GM21737 (cell line): ENCODE measurements around the gene CYB5B.
"Not testable (repeated sequence)": the region's sequence is repeated elsewhere in the genome, so short reads cannot be mapped to it uniquely, and the experiment has no call there.

Experiments
- ATAC-seq: cut with Tn5 transposase; IDR thresholded peaks from one replicate; pipeline ENCODE4 v1.9.1; 2021; ENCODE audit warnings: mild to moderate bottlenecking, moderate library complexity; ENCODE audit not compliant: unreplicated experiment

The CYB5B gene

DNA sequence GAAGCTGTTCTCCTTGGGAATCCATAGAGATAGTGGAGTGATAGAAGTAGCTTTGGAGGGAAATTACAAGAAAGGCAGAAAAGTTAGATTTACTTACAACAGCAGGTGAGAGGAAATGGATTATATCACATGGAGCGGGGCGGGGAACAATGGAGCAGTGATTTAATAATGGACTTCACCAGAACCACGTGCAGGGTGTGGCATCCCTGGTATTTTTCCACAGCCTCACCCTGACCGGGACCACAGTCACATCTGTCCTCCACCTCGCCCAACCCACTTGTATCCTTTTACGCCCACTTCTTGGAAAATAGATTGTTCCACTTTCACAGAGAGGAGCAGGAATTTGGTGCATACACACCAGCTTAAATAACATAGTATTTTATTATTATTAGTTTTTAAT is 15.9 kb upstream of the CYB5B start:
- no peak for ATAC-seq

DNA sequence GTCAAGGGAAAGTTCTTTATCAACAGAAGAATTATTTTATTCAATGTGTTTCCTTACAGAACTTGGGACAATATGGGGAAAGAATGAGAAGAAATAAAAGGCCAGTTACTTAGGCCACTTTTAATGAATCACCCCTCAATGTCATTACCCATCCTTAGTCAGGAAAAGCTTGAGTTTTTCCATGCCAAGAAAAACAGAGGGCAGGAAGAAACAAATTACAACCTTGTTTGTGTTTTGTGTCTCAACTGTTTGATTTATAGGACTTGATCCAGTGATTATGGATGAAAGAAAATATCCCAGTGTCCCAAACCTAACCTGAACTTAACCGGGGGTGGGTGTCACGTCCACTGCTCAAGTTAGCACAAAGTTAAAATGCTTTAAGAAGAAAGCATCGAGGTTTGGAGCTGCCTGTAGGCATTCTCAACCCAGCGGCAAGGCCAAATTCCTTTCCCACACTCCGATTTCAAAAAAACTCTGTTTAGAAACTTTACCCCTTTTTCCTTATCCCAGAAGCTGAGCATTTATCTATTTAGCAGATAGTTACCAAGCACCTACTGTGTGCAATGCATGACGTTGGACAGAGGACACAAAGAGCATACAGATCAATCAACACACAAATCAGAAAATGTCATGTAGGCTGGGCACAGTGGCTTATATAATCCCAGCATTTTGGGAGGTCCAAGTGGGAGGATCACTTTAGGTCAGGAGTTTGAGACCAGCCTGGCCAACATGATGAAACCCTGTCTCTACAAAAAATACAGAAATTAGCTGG is 14.0 kb upstream of the CYB5B start:
- ATAC-seq: no peak

GRCh38 chr16:69411064-69411985 is 13.1 kb upstream of the CYB5B start:
- no peak for ATAC-seq

GRCh38 chr16:69412287-69412686 is 12.1 kb upstream of the CYB5B start:
- no peak for ATAC-seq

GRCh38 chr16:69413045-69413664 is 11.3 kb upstream of the CYB5B start:
- no peak for ATAC-seq

- no peak for ATAC-seq
Observed at GRCh38 chr16:69417520-69418199, 6.8 kb upstream of the CYB5B start.

- no peak for ATAC-seq
Observed at GRCh38 chr16:69419956-69420355, 4.5 kb upstream of the CYB5B start.

- no peak for ATAC-seq
Observed at GRCh38 chr16:69423189-69423588, 1.2 kb upstream of the CYB5B start.

DNA sequence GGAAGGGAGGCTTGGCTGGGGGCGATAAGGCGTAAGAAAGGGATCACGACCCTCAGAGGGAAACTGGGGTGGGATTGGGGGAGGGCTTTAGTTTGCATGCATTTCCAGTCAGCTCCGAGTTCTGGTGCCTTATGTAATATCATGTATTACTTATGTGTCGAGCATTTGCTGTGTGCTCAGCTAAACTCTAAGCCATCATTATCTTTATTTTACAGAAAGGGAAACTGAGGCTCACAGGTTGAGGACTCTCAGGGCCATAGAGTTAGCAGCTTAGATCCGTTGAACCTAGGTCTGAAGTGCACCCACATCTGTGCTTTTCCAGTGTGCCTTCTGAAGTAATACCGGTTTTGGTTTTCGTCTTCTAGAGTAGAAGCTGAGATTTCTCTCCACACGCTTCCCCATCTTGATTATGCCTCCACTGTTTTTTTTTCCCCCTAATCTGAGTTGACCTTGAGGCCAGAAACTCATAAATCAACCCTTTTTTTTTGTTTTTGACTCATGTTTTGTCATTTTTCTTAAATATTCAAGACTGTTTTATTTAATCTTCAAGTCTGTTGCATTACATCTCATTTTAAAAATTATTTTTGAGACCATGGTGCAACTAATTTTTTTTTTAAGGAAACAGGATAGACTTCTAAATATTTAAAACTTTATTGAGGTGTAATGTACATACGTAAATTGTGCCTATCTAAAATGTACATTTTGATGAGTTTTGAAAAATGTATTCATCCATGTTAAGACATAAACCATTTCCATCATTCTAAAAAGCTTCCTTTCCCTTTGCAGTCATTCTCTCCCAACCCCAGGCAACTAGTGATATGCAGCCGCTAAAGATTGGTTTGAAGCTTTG is 741 bp downstream of the CYB5B start:
- no peak for ATAC-seq

- ATAC-seq: no peak
Observed at GRCh38 chr16:69428652-69429051, 4.2 kb downstream of the CYB5B start.

DNA sequence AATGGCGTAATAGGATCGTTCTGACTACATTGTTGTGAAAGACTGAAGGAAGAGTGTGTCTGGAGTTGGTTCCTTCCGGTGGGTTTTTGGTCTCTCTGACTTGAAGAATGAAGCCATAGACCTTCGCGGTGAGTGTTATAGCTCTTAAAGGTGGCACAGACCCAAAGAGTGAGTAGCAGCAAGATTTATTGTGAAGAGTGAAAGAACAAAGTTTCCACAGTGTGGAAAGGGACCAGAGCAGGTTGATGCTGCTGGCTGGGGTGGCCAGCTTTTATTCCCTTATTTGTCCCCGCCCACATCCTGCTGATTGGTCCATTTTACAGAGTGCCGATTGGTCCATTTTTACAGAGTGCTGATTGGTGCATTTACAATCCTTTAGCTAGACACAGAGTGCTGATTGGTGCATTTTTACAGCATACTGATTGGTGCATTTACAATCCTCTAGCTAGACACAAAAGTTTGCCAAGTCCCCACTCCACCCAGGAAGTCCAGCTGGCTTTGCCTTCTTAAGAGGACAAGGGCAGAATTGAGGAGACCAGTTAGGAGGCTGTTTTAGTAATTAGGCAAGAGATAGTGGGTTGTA is 4.7 kb downstream of the CYB5B start:
- not testable (repeated sequence) for ATAC-seq

DNA sequence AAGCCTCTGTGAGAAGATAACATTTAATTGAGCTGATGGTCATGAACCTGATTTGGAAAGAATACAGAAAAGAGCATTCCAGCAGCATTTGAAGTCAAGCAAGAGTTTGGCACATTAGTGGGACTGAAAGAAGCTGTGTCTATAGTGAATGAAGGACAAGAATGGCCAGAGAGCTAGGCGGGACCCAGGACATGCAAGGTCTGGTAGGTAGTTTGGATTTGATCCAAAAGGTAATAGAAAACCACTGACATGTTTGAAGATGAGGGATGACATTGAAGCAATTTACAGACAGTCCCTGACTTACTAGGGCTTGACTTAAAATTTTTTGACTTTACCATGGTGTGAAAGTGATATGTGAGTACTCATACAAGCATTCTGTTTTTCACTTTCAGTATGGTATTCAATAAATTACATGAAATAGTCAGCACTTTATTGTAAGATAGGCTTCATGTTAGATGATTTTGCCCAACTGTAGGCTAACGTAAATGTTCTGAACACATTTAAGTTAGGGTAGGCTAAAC is 7.6 kb downstream of the CYB5B start:
- no peak for ATAC-seq

- no peak for ATAC-seq
Observed at GRCh38 chr16:69434066-69434465, 9.6 kb downstream of the CYB5B start.

- ATAC-seq: no peak
Observed at GRCh38 chr16:69435977-69436820, 11.8 kb downstream of the CYB5B start.

DNA sequence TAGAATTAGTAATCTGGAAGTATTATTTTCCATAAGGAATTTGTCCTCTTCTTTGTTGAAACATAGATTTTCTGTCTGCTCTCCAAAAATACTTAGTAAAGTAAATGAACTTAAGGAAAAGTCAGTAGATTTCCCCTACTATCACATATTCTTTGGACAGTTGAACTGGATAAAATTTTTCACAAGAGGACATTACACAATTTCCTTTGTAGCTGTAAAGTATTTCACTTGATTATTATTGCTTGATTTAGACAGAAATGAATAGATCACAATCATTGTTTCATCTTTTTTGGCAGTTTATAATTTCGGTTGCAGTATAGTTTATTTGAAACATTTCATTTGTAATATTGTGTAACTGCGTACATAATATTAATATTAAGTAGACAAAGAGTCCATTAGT is 12.5 kb downstream of the CYB5B start:
- no peak for ATAC-seq

- no peak for ATAC-seq
Observed at GRCh38 chr16:69438465-69438864, 14.0 kb downstream of the CYB5B start.

DNA sequence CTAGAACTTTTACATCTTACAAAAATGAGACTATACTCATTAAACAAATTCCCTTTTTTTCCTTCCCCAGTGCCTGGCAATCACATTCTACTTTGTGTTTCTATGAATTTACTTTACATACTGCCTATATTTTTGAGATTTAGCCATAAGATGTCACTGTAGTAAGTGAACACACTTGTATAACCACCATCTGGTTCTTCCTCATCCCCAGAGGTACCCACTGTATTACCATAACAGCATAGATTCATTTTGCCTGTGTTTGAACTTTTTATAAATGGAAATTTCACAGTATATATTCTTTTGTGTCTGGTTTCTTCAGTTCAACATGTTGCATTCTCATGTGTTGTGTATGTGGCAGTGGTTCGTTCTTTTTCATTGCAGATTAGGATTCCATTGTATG is 15.8 kb downstream of the CYB5B start:
- no peak for ATAC-seq

DNA sequence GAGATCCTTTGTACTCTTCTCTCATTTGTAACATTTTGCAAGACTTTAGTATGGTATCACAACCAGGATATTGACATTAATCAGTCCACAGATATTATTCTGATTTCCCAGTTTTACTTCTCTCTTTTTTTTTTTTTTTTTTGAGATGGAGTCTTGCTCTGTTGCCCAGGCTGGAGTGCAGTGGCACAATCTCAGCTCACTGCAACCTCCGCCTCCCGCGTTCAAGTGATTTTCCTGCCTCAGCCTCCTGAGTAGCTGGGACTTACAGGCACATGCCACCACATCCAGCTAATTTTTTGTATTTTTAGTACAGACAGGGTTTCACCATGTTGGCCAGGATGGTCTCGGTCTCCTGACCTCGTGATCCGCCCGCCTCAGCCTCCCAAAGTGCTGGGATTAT is 16.6 kb downstream of the CYB5B start:
- ATAC-seq: not testable (repeated sequence)
